ENCODE measurements around the gene HEXD. TPM values are rescaled to one million over a fixed set of nuclear protein-coding genes. Genes with fewer than 3 reads are reported as not detected.

Gene HEXD
- total RNA-seq, 4 donors from 2014 or later: 10.6 to 42.0 (median 12.9) TPM

GRCh38 chr17:82475458-82475857 lies 57.3 kb downstream of the HEXD start:
- H3K27ac ChIP-seq: no peak overlapping the region
- no peaks in the 10 kb centered on the region for H3K9me3 ChIP-seq
- H3K4me1 ChIP-seq: peaks cover 0 to 3% (median 0%) of the 10 kb centered on the region in 3 donors
- H3K4me3 ChIP-seq: no peak overlapping the region
- no peaks in the 10 kb centered on the region for H3K27me3 ChIP-seq
- TF ChIP-seq POLR2A (IDR thresholded peaks at IDR 0.05) (no peak), CTCF (IDR thresholded peaks at IDR 0.05) (no peak)
- intact Hi-C loops (cut with DNase I): no loop called here
- WGBS, 2 donors: 77 to 92% methylated on average over 3 to 8 of the region's 8 CpGs
- H3K36me3 ChIP-seq: peaks cover 20 to 96% (median 42%) of the 10 kb centered on the region in 3 donors
- no peak for DNase-seq

GRCh38 chr17:82477934-82478333 lies 59.8 kb downstream of the HEXD start:
- DNase-seq: no peak
- peaks cover 35 to 100% (median 54%) of the 10 kb centered on the region in 3 donors for H3K36me3 ChIP-seq
- H3K27ac ChIP-seq: no peak overlapping the region
- no peaks in the 10 kb centered on the region for H3K27me3 ChIP-seq
- H3K4me1 ChIP-seq: peaks cover 0 to 3% (median 0%) of the 10 kb centered on the region in 3 donors
- TF ChIP-seq POLR2A (IDR thresholded peaks at IDR 0.05) (no peak), CTCF (IDR thresholded peaks at IDR 0.05) (no peak)
- H3K4me3 ChIP-seq: no peak overlapping the region
- intact Hi-C loops (cut with DNase I): no loop called here
- no peaks in the 10 kb centered on the region for H3K9me3 ChIP-seq
- 83% methylated on average over 3 to 7 of the region's 8 CpGs for WGBS, 2 donors

GRCh38 chr17:82479602-82480001 lies 61.5 kb downstream of the HEXD start:
- Histone ChIP-seq H3K36me3 (peaks cover 43 to 100% (median 54%) of the 10 kb centered on the region in 3 donors), H3K4me3 (no peak overlapping the region), H3K27ac (no peak overlapping the region), H3K9me3 (no peaks in the 10 kb centered on the region), H3K27me3 (no peaks in the 10 kb centered on the region), H3K4me1 (peaks cover 0 to 3% (median 0%) of the 10 kb centered on the region in 3 donors)
- DNase-seq: no peak
- 79 to 92% methylated on average over 5 of the region's 5 CpGs for WGBS, 2 donors
- TF ChIP-seq POLR2A (IDR thresholded peaks at IDR 0.05) (no peak), CTCF (IDR thresholded peaks at IDR 0.05) (no peak)
- intact Hi-C loops (cut with DNase I): no loop called here

- no peak for TF ChIP-seq CTCF (IDR thresholded peaks at IDR 0.05)
- no peak for TF ChIP-seq POLR2A (IDR thresholded peaks at IDR 0.05)
- H3K27ac ChIP-seq: no peak overlapping the region
- no peak overlapping the region for H3K4me3 ChIP-seq
- H3K9me3 ChIP-seq: no peaks in the 10 kb centered on the region
- DNase-seq: no peak
- 60% methylated on average over 1 of the region's 9 CpGs; no CpG with 5 or more reads in 1 of the 2 donors for WGBS, 2 donors
- peaks cover 0 to 3% (median 0%) of the 10 kb centered on the region in 3 donors for H3K4me1 ChIP-seq
- H3K27me3 ChIP-seq: no peaks in the 10 kb centered on the region
- intact Hi-C loops (cut with DNase I): no loop called here
- peaks cover 49 to 100% (median 61%) of the 10 kb centered on the region in 3 donors for H3K36me3 ChIP-seq
These were observed 62.2 kb downstream of the HEXD start for GRCh38 chr17:82480318-82480717.

GRCh38 chr17:82483204-82483660 lies 65.1 kb downstream of the HEXD start:
- no peaks in the 10 kb centered on the region for H3K27me3 ChIP-seq
- no peak for DNase-seq
- TF ChIP-seq CTCF (IDR thresholded peaks at IDR 0.05) (no peak), POLR2A (IDR thresholded peaks at IDR 0.05) (no peak)
- H3K4me1 ChIP-seq: peaks cover 0 to 13% (median 7%) of the 10 kb centered on the region in 3 donors
- H3K9me3 ChIP-seq: no peaks in the 10 kb centered on the region
- H3K4me3 ChIP-seq: no peak overlapping the region
- peaks cover 53 to 100% (median 88%) of the 10 kb centered on the region in 3 donors for H3K36me3 ChIP-seq
- no peak overlapping the region for H3K27ac ChIP-seq
- intact Hi-C loops (cut with DNase I): no loop called here
- 93 to 94% methylated on average over 4 to 6 of the region's 6 CpGs for WGBS, 2 donors

Data from esophagus squamous epithelium (tissue), 5 donors.